NCI-H748 (cell line): Measurements from ENCODE around the gene XCR1.
"Not testable (repeated sequence)": the region's sequence is repeated elsewhere in the genome, so short reads cannot be mapped to it uniquely, and the experiment has no call there.

Experiments used
- DNase-seq: peaks from one replicate; lab custom pipeline; 2025; ENCODE audit not compliant: unreplicated experiment; lab: John Stamatoyannopoulos, UW

The XCR1 gene

DNA sequence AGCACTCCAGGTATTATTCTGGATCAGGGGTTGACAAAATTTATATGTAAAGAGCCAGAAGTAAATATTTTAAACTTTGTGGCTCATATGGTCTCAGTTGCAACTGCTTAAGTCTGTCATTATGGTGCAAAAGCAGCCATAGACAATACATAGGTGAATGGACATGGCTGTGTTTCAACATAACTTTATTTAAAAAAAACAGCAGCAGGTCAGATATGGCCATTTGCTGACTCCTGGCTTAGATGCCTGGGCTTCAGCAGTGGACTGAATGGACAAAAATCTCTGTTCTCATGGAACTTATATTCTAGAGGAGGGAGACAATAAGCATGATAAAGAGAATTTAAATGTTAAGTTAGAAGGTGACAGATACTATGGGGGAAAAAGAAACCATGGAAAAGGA lies 20.0 kb downstream of the XCR1 start:
- DNase-seq: no peak

DNA sequence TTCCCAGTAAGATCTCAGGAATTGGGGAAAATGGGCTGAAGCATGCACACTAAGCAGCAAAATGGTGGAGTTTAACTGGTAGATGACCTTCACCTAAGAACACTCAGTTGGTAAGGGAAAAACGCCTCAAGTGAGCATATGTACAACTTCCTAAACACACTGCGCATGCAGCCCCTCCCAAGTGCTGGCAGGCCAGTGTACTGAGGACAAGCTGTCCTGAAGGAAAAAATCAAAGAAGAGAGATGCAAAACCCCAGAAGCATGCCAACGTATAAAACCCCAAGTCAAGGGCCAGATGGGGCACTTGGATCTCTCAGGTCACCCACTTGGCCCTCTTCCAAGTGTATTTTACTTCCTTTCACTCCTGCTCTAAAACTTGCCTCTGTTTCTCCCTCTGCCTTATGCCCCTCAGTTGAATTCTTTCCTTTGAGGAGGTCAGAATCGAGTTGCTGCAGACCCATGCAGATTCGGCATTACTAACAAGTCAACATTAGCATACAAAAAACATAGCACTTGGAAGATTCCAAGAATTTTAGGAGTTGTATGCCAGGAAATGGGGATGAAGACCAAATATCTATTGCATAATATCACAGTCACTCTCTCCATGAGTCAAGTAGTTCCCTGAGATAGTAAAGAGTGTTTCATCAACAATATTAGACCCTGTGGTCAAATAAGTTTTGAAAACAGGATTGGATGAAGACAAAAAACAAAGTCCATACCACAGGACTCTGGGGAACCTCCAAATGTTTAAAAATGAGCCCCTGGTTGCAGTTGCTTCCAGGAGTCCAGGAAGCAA lies 20.8 kb downstream of the XCR1 start:
- no peak for DNase-seq

DNA sequence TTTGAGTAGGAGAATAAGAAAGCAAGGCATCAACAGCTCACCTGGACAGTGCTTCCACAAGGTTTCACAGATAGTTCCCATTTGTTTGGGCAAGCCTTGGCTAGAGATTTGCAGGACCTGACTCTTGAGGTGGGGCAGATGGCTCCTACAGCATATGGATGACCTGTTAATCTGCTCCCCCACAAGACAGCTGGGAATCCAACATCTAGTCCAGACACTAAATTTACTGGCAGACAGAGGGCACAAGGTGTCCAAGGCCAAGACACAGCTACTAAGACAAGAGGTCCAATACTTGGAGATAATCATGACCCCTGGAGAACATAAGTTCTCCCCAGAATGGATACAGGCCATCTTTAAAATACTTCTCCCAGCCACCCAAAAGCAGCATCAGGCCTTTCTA lies 23.6 kb downstream of the XCR1 start:
- not testable (repeated sequence) for DNase-seq

DNA sequence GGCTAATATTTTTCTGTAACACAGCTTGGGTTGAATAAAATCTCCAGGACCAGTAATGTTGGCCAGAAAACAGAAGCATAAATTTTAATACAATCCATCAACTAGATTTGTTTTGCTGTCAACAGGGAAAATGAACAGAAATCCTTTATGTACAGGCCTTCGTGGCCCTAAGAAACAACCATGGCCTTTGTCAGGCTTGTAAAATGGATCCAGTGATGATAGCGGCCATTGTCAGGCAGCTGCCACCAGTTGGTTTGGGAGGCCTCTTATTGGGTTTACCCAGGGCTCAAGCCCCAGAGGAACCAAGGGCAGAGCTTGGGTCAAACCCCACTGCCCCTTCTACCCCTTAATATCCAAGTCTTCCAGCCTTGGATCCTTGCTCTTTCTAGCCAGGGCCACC lies 26.1 kb downstream of the XCR1 start:
- no peak for DNase-seq

DNA sequence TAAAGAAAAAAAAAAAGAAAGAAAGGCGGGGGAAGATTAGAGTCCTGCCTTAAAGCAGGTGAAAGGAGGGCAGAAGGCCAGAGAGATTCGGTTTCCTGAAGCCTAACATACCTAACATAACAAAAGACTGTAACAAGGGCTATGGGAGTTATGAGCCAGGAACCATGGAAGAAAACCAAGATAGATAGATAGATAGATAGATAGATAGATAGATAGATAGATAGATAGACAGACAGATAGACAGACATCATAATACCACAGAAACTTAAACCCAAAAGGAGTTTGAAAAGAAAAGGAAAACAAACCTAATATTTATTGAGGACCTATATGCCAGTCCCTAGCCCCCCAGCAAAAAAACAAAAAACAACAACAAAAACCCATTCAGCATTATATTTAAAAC lies 29.3 kb downstream of the XCR1 start:
- no peak for DNase-seq

DNA sequence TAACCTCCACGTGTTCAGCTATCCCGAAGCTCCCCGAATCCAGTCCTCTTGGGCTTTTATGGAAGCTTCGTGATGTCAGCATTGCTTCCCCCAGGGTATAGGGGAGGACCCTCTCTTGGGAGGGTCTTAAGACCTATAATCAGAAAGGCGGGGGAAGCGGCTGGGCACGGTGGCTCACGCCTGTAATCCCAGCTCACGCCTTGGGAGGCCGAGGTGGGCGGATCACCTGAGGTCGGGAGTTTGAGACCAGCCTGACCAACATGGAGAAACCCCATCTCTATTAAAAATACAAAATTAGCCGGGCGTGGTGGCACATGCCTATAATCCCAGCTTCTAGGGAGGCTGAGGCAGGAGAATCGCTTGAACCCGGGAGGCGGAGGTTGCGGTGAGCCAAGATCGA lies 29.8 kb downstream of the XCR1 start:
- not testable (repeated sequence) for DNase-seq

DNA sequence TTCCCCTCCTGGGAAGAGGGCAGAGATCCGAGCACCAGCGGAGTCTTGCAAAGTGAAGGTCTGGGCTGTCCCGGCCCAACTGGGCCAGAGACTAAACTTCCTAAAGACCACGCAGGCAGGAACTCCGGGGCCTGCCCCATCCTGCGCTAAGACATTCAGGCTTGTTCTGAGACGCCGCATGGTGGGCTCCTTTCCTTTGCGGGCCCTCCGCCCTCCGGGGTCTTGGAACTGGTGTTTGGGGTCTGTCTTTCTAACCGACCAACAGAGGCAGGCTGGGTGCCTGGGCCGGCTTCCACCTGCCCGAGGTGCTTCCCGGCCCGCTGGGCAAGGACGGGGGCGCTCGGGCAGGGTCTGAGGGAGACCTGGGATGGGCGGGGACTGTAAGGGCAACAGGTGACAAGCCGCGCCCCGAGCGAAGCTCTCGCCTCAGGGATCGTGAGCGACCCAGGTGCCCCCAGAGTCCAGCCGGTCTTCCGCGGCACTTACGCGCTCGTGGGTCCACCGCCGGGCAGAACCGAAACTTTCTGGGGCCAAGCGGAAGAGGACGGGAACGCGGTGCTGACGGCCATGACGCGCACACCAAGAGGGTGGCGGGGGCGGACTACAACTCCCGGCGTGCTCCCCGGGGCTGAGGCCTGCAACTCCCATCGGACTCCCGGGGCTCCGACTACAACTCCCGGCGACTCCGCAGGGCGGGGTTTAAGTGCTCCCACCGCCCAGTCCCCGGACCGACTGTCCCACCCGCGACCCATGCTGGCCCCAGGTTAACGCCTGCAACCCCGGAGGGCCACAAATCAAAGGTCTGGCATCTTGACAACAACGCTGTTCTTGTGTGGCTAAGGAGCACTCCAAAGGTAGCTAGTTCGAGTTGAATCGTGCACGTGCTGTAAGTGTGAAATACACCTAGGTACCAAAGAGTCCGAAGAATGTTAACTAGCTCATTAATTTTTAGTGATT lies 31.8 kb downstream of the XCR1 start, which contains the start of gene FYCO1:
FYCO1 (minus strand) TSS at position 589 of the 957 bp plus-strand sequence. CDS start 10,914 bp downstream, outside the sequence.
- peak; percentile 79 for DNase-seq

DNA sequence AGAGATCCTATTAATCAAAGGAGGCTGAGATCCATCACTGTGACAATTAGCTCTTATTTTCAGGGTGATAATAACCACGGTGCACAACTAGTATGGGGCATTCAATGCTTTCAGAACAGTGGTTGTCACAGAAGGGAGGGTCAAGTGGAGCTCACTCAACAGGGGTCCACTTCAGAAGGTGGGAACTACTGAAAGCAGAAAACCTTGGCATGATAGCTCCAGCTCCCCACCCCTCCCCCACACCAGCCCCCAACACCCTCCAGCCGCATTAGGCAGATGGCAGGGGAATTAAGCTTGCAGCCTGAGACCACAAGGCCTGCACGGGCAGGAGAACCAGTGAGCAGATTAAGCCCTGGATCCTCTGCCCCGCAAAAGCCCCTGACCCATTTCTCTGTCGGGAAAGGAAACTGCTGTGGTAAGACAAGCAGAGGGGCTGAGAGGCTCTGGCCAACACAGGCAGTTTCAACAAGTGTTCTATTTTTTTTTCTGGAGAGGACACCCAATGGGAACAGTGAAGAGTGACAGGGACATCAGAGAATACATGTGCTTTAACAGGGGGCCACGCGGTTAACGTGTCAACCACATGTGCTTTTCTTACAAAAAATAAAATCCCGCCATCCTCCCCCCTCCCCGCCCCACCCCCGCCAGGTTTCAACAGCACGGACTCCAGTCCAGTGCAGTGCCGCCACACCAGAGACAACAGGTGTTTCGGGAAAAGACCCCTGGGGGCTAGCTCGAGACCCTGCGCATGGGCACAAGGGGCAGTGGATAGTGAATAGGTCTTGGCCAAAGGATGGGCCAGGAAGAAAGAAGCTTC lies 32.7 kb downstream of the XCR1 start:
- peak; percentile 56 for DNase-seq

DNA sequence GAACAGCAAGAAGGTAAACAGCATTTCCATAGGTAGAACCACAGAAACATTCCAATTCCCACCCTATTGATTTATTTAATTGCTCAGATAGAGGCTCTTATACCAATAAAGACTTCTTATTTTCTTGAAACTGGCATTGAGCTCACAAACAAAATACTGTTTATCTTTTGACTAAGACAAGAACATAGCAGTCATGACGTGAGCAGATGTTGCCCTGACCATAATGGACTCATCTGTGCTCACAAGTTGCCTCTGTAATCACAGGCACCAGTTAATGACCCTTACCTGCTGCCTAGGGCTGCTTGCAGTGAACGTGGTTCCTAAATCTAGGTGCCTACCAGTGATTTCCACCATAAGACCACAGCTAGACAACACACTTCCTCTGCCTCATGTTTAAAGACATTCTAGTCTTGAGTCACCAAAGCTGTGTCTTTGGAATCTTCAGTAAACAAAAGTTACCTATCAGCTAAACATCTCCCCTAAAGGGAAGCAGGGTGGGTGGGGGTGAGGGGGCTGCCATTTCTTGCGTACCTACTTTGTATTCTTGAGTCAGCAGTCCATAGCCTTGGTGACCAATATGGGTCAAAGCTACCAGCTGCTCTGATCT lies 33.8 kb downstream of the XCR1 start:
- no peak for DNase-seq

DNA sequence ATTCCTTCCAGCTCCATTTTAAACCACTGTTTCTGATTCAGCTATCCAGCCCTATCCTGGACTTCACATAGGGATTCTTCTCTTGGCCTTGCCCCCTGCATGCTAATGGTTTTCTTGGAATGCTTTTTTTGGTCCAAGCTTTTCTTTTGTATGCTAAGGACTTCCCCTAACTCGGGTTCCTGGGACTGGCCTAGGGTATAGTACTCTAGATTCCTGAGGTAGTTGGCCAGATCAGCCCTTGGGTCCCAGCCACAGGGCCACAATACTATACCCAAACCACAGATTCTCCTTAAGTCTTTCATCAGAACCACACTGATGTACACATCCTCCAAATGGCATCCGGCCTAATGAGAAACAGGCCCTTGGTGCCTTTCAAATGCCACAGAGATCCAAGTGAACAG lies 34.5 kb downstream of the XCR1 start:
- no peak for DNase-seq

DNA sequence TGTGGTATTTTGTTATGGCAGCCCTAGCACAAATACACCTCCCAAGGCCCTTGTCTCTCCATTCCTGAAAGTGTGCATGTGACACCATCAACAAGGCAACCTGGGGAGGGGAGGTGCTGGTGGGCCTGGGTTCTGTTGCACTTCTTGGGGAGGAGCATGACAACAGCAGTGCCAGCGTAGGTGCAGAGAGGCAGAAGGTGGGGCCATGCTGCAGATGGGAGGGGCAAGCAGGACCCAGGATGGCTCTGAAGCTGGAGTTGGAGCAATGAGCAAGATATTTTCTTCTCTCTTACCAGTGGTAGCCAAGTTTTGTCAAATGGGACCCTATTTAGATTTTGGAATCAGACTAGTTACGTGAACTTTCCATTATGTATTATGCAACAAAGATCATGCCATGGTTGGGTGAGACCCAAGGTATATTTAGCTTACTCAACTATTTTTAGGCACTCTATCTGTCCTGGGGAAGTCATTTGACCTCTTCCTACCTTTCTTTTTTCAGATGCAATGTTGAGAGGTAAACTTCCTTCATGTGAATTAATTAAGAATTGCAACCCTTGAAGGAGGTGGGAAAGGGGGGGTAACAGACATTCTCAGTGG lies 35.1 kb downstream of the XCR1 start:
- DNase-seq: no peak

DNA sequence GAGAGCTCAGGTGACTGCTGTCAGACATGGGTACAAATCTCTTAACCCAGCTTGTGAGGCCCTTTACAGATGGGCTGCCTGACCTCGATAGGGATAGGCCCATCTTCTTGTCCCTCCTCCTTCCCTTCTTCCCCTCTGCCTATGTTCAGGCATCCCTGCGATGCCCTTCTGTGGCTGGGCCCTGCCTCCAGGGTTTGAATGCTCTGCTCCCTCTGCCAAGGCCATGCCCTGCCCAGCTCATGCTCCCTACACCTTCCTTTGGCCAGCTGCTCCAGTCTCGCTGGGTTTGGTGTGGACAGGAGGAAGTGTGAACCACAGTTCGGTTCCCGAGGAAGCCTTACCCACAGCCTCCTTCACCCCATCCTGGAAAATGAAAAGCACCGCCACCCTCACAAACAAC lies 35.9 kb downstream of the XCR1 start:
- DNase-seq: no peak

DNA sequence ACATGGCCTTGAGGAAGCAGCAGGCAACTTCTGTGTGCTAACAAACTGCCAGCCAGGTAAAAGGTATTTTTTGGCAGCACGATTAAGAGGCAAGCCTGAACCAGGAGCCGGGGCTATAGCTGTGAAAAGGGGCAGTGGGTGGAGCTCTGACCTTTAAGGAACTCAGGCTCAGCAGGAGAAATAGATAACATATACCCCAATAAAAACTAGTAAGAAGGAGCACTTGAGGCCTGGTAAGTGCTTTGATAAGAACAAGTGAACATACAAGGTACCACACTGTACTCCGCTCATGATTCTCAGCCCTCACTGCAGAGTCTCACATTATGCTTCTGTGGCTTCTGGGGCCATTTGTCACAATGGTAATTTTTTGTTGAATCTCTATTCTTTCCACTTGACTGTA lies 37.1 kb downstream of the XCR1 start:
- DNase-seq: no peak

DNA sequence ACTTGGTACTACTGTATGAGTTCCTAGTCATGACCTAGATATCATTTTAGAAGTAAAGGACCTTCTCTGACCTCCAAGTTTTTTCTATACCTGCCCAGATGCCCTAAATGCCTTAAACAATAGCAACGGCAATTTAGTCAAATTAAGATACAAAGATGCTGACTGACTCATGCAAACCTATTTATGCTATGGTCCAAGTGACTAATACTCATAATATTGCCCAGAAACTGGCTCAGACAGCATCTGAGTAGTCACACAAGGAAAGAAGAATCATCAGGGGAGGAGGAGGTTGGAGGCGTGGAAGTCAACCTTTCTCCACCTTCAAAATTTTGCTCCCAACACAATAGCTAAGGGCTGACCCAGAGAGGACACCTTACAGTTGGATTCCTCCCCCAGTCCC lies 38.5 kb downstream of the XCR1 start:
- no peak for DNase-seq

DNA sequence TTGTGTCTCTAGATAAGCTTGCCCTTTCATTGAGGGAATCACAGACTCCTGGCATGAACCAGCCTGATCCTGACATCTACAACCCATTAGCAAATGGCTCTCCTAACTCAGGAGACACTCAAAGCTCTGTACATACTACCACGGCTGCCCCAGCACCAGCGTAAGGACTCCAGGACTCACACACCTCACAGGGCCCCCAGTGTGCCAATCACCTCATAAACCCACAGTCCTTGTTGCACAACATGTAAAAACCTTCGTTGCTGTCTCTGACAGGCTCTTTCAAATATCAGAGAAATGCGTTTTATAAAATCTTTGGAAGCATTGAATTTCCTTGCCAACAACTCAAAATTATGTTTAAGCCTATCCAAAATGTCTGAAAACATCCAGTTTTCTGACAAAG lies 38.9 kb downstream of the XCR1 start:
- DNase-seq: no peak

DNA sequence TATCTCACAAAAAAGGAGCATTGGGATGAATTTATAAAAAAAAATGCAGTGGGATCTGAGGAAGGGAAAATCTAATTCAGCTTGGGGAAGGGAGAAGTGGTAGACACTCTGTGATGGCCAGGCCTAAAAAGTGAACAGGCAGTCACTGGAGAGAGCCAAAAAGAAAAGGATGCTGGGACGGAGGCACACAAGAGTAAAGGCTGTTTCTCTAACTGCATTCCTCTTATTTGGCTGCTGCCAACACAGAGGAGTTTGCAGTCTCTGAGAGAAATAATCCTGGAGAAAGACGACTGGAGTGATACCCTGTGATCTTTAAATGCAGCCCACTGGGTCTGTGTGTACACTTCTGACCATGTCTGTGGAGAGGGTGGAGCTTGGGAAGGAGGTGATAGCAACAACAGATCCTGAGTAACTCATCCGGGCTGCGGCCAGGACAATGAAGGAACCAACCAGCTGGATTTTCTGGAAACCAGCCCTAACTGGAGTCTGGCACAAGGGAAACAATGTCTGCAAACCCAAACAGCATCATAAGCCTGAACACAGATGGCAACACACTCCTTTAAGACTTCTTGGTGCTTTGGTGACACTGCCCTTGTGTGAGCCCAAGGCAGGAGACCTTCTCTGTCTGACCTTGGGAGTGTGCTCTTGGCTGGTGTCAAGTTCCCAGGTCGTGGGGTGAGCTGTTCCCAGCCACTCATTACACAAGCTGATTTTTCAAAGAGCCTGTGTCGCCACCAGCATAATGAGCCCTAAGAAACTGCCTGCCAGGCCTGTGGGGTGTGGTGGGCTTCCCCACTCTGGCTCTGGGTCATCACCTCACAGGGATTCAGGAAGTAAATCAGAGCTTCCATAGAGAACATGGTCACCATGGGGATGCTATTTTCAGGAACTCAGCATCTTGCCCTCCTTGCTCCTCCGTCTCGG lies 39.7 kb downstream of the XCR1 start:
- no peak for DNase-seq

DNA sequence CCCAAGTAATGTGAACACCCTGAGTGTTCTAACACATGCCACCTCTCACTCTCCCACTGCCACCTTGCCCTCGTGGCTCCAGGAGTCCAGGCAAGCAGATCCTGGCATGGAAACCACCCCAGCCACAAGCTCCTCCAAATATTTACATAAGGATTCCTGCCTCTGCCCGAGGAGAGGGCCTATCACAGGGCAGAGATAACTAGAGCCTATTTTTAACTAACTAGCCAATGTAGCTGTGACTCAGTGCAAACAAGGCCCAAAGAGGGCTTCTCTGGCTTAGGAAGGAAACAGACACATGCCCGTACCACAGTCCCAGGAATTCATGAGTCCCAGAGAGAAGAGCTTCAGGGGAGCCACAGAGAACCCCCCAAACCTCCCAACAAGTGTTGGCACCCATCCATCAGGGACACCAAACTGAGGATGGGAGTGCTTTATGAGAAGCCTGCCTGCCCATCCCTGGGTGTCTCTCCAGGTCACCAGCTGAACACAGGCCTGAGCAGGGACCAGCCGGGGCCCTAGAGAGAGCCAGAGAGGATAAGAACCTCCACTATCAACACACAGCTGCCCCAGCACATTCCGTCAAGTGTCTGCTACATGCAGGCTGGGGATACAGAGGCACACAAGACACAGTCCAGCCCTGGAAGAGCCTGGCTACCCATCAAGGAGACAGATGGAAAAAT lies 40.8 kb downstream of the XCR1 start:
- DNase-seq: no peak

DNA sequence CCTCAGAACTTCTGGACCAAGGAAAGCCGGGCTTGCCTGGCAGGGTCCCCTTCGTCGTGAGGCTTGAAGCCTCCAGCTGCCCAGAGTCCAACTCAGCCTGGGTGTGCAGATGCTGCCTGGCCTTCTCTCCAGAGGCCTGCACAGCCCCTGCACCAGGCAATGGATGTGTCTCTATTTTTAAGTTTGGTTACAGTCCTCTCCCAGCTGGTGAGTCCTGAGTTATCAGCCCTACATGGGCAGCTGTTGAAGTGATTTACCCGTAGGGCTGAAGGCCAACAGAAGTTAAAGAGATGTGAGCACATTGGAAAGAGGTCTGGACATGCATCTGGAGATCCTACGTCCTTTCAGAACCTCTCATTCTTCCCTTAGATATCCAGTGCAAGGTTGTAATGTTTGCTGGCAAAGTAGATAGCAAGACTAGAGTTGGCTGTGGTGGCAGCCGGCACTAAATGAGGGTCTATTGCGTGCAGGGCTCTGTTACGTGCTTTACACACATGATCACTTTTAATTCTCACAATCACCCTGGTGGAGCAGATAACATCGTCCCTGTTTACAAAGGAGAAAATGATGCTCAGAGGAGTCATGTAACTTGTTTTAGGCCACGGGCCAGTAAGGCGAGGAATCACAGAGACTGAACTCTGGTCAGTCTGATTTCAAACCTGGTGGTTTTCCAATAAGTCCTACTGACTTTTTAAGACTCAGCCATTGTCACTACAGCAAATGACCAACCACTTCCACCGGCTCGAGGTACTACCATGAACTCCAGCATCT lies 41.6 kb downstream of the XCR1 start:
- DNase-seq: no peak
